K562 (cell line): Measurements from ENCODE around the gene WDR31. TPM values are rescaled to one million over a fixed set of nuclear protein-coding genes. Genes with fewer than 3 reads are reported as not detected.
A peak's percentile ranks its signal among the peaks of the same experiment; 100 is the strongest.

Source experiments
- ARNT ChIP-seq, 2 experiments: fragments of 450-650 bp; IDR thresholded peaks; 2 replicates each; pipeline ENCODE4 v1.6.1; 2016; ENCODE audit warnings: mild to moderate bottlenecking in 1 of 2
- ASH1L ChIP-seq: fragments of 450-650 bp; IDR thresholded peaks from 2 replicates; pipeline ENCODE4 v1.6.1; 2018; ENCODE audit warnings: borderline replicate concordance, mild to moderate bottlenecking, low read depth; ENCODE audit not compliant: partially characterized antibody
- COPS2 ChIP-seq: fragments of 450-650 bp; conservative IDR thresholded peaks from 2 replicates; pipeline ENCODE4 v1.6.1; 2016; ENCODE audit warnings: mild to moderate bottlenecking, moderate library complexity
- KLF1 ChIP-seq: fragments of 450-650 bp; IDR thresholded peaks from 2 replicates; pipeline ENCODE4 v1.6.1; 2016; ENCODE audit warnings: missing genetic modification characterization, missing compliant biosample characterization
- L3MBTL2 ChIP-seq: fragments of 450-650 bp; IDR thresholded peaks from 2 replicates; pipeline ENCODE4 v1.6.1; 2016; ENCODE audit warnings: mild to moderate bottlenecking, moderate library complexity
- NBN ChIP-seq: fragments of 450-650 bp; IDR thresholded peaks from 2 replicates; pipeline ENCODE4 v1.6.1; 2016; ENCODE audit warnings: low read depth, mild to moderate bottlenecking
- NR3C1 ChIP-seq: sonication (generic); formaldehyde crosslinking; IDR thresholded peaks from 2 replicates; pipeline ENCODE4 v1.8.1; 2022; ENCODE audit warnings: missing genetic modification reagents
- SMARCA5 ChIP-seq: fragments of 450-650 bp; IDR thresholded peaks from 2 replicates; pipeline ENCODE4 v1.6.1; 2016
- SUPT5H ChIP-seq: fragments of 450-650 bp; IDR thresholded peaks from 2 replicates; pipeline ENCODE4 v1.6.1; 2016
- TBP ChIP-seq: optimal IDR thresholded peaks from 2 replicates; pipeline ENCODE3; 2011; ENCODE audit warnings: low read depth, low read length, improper control_type of control experiment
- TEAD1 ChIP-seq, 2 experiments: fragments of 450-650 bp in 1 of 2; sonication (generic) in 1 of 2; formaldehyde crosslinking; IDR thresholded peaks; 2 replicates each; pipeline versions ENCODE4 v1.4.0 to v1.8.0; 2020 to 2022; ENCODE audit warnings: mild to moderate bottlenecking in 2 of 2, missing genetic modification reagents in 1 of 2
- XRCC3 ChIP-seq: fragments of 450-650 bp; IDR thresholded peaks from 2 replicates; pipeline ENCODE4 v1.6.1; 2017; ENCODE audit warnings: mild to moderate bottlenecking, moderate library complexity
- YY1 ChIP-seq, 3 experiments: IDR thresholded peaks; 2 replicates each; pipeline ENCODE4 v1.6.1; 2011; ENCODE audit warnings: low read length in 2 of 3, mild to moderate bottlenecking in 2 of 3, moderate library complexity in 2 of 3, borderline replicate concordance in 1 of 3, control low read depth in 1 of 3, low read depth in 1 of 3; ENCODE audit not compliant: insufficient read depth in 3 of 3, insufficient replicate concordance in 2 of 3, control insufficient read depth in 1 of 3, insufficient read length in 1 of 3; ENCODE audit errors: extremely low read depth in 1 of 3
- ZNF717 ChIP-seq: fragments of 250-450 bp; sonication (Bioruptor Pico); IDR thresholded peaks from 2 replicates; pipeline ENCODE4 v1.5.0; 2021
- polyA plus RNA-seq, 8 experiments: library from polyadenylated mRNA; depleted of rRNA in 4 of 8; stranded (reverse) in 5 of 8; unstranded in 3 of 8; fragments of >200 nt; fragmentation: Nextera tagmentation in 2 of 8; fragmentation: Illumina TruSeq in 1 of 8; extraction: Ambion mirVana in 2 of 8; extraction: Trizol in 1 of 8; gene quantifications; 2 replicates each; pipeline versions ENCODE4 v1.2.1 to v1.2.3, GENCODE V29; 2011 to 2014; ENCODE audit warnings: inconsistent platforms in 1 of 8, missing spikeins in 1 of 8
- total RNA-seq, 7 experiments: library from RNA; depleted of rRNA in 6 of 7; stranded (reverse); fragments of >200 nt in 6 of 7; fragmentation: Illumina TruSeq in 2 of 7; extraction: Trizol in 2 of 7; gene quantifications; 2 replicates each; pipeline versions ENCODE4 v1.2.1 to v1.2.3, GENCODE V29; 2011 to 2021; ENCODE audit warnings: low replicate concordance in 1 of 7
- TF ChIP-seq, protein P1 (sequence below): fragments of 150-350 bp; conservative IDR thresholded peaks from 2 replicates; pipeline ENCODE4 v1.6.1; 2014; ENCODE audit warnings: low read length
- TF ChIP-seq, protein P2 (sequence below): sonication (generic); formaldehyde crosslinking; IDR thresholded peaks from 2 replicates; pipeline ENCODE4 v1.8.0; 2022; ENCODE audit warnings: mild to moderate bottlenecking, missing genetic modification reagents
- TF ChIP-seq, protein P3 (sequence below): fragments of 450-650 bp; formaldehyde crosslinking; IDR thresholded peaks from 2 replicates; pipeline ENCODE4 v1.4.0; 2022; ENCODE audit warnings: mild to moderate bottlenecking, moderate library complexity
- TF ChIP-seq, protein P4 (sequence below): fragments of 250-450 bp; sonication (Bioruptor Pico); IDR thresholded peaks from 2 replicates; pipeline ENCODE4 v1.8.0; 2022; ENCODE audit warnings: moderate library complexity, mild to moderate bottlenecking, inconsistent platforms

Gene WDR31
- total and polyA plus RNA-seq, 9 of the 15 experiments (the other 6 are each of a cell fraction or from before 2014, with no cell fraction given), result 0.35 to 1.8 (median 0.95) TPM

DNA sequence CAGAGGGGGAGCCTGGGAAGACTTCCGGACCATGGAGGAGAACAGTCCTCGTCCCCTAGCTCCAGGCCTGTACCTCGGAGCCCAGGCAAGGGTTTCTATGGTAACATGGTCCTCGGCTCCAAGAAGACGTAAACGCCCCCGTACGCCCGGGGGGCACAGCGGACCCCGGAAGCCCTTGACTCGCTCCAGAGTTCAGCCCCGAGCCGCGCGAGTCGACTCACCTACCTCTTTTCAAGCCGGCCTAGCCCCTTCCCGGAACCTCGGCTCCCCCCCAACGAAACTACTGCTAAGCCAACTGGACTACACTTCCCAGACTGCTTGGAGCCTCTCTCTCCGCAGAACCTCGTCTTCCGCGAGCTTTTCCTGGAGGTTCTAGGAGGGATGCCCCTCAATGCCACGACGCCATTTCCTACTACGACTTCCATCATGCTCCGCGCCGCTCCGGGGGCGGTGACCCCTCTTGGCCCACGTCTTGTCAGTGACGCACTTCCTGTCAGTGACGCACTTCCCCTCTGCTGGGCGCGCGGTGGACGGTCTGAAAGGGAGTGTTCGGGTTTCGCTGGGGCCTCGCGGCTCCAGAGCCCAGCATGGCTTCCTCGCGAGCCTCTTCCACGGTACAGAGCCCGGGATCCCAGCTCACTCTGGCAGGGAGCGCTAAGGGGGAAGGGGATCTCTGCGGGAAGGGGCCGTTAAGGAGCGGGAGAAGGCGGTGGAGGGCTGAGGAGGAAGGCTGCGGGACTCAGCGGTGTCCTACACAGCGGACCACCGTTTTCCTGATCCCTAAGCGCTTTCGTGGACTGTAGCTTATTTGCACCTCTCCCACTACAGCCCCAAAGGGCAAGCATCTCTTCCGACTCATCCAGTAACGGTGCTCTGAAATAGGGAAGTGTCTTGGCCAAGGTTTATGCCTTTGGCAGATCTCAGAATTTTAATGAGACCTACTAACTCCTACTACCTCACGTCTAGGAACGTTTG lies 64.6 kb downstream of the WDR31 start, which contains the start of the genes CDC26 and PRPF4 (continued):
- TF ChIP-seq, protein P1, sequence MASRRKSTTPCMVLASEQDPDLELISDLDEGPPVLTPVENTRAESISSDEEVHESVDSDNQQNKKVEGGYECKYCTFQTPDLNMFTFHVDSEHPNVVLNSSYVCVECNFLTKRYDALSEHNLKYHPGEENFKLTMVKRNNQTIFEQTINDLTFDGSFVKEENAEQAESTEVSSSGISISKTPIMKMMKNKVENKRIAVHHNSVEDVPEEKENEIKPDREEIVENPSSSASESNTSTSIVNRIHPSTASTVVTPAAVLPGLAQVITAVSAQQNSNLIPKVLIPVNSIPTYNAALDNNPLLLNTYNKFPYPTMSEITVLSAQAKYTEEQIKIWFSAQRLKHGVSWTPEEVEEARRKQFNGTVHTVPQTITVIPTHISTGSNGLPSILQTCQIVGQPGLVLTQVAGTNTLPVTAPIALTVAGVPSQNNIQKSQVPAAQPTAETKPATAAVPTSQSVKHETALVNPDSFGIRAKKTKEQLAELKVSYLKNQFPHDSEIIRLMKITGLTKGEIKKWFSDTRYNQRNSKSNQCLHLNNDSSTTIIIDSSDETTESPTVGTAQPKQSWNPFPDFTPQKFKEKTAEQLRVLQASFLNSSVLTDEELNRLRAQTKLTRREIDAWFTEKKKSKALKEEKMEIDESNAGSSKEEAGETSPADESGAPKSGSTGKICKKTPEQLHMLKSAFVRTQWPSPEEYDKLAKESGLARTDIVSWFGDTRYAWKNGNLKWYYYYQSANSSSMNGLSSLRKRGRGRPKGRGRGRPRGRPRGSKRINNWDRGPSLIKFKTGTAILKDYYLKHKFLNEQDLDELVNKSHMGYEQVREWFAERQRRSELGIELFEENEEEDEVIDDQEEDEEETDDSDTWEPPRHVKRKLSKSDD, result no peak
- TF ChIP-seq L3MBTL2 (peak; percentile 65; the same call in 1 of the 2 replicates), NR3C1 (no peak), SUPT5H (peak; percentile 99), ASH1L (peak; percentile 64), COPS2 (no peak), ARNT (IDR thresholded peaks at IDR 0.05) (no peak), ZNF717 (CRISPR knock-in tag) (no peak), SMARCA5 (no peak), NBN (peak; percentile 46; the same call in 1 of the 2 replicates), TEAD1 (CRISPR knock-in tag; IDR thresholded peaks at IDR 0.05) (peak in 1 of 2 experiments; percentile 66; a peak in 2 of 4 replicates), KLF1 (0 out of 2 replicates have a peak, but pooled peaks have one; percentile 13), XRCC3 (no peak), YY1 (IDR thresholded peaks at IDR 0.05; ENCODE audit: borderline replicate concordance in 1 of 3, control insufficient read depth in 1 of 3, extremely low read depth in 1 of 3, insufficient read depth in 3 of 3, insufficient read length in 1 of 3, insufficient replicate concordance in 2 of 3, low read depth in 1 of 3, low read length in 2 of 3) (peak; percentile 68 to 91 (median 81)), TBP (peak; percentile 85)
- TF ChIP-seq, protein P2, sequence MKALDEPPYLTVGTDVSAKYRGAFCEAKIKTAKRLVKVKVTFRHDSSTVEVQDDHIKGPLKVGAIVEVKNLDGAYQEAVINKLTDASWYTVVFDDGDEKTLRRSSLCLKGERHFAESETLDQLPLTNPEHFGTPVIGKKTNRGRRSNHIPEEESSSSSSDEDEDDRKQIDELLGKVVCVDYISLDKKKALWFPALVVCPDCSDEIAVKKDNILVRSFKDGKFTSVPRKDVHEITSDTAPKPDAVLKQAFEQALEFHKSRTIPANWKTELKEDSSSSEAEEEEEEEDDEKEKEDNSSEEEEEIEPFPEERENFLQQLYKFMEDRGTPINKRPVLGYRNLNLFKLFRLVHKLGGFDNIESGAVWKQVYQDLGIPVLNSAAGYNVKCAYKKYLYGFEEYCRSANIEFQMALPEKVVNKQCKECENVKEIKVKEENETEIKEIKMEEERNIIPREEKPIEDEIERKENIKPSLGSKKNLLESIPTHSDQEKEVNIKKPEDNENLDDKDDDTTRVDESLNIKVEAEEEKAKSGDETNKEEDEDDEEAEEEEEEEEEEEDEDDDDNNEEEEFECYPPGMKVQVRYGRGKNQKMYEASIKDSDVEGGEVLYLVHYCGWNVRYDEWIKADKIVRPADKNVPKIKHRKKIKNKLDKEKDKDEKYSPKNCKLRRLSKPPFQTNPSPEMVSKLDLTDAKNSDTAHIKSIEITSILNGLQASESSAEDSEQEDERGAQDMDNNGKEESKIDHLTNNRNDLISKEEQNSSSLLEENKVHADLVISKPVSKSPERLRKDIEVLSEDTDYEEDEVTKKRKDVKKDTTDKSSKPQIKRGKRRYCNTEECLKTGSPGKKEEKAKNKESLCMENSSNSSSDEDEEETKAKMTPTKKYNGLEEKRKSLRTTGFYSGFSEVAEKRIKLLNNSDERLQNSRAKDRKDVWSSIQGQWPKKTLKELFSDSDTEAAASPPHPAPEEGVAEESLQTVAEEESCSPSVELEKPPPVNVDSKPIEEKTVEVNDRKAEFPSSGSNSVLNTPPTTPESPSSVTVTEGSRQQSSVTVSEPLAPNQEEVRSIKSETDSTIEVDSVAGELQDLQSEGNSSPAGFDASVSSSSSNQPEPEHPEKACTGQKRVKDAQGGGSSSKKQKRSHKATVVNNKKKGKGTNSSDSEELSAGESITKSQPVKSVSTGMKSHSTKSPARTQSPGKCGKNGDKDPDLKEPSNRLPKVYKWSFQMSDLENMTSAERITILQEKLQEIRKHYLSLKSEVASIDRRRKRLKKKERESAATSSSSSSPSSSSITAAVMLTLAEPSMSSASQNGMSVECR (CRISPR knock-in tag), result peak; percentile 74
- TF ChIP-seq, protein P3, sequence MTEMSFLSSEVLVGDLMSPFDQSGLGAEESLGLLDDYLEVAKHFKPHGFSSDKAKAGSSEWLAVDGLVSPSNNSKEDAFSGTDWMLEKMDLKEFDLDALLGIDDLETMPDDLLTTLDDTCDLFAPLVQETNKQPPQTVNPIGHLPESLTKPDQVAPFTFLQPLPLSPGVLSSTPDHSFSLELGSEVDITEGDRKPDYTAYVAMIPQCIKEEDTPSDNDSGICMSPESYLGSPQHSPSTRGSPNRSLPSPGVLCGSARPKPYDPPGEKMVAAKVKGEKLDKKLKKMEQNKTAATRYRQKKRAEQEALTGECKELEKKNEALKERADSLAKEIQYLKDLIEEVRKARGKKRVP, result no peak
- TF ChIP-seq, protein P4, sequence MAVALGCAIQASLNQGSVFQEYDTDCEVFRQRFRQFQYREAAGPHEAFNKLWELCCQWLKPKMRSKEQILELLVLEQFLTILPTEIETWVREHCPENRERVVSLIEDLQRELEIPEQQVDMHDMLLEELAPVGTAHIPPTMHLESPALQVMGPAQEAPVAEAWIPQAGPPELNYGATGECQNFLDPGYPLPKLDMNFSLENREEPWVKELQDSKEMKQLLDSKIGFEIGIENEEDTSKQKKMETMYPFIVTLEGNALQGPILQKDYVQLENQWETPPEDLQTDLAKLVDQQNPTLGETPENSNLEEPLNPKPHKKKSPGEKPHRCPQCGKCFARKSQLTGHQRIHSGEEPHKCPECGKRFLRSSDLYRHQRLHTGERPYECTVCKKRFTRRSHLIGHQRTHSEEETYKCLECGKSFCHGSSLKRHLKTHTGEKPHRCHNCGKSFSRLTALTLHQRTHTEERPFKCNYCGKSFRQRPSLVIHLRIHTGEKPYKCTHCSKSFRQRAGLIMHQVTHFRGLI (CRISPR knock-in tag), result no peak
